HepG2 (cell line): ENCODE measurements around the gene RABL6. TPM values are rescaled to one million over a fixed set of nuclear protein-coding genes. Genes with fewer than 3 reads are reported as not detected.

Experiments used
- ATAC-seq: fragments of 200-7000 bp; cut with Tn5 transposase; 3 replicates; pipeline ENCODE4 v1.9.1; 2020; ENCODE audit warnings: mild to moderate bottlenecking, moderate library complexity
- BruUV-seq: library from RNA; stranded (reverse); fragments of 400-500 nt; replicated peaks from 2 replicates; lab custom pipeline; 2021; lab: Mats Ljungman, UMichigan
- CTCF ChIA-PET: fragments of 300-600 bp; formaldehyde crosslinking; extraction: SDS; loops from one replicate; lab custom pipeline; 2021; ENCODE audit warnings: low total read pairs, inconsistent platforms, low intra/inter-chr PET ratio; lab: Yijun Ruan, JAX
- POLR2A ChIA-PET: fragments of 350-600 bp; sonication (Branson Sonifier 250); formaldehyde crosslinking; loops from one replicate; lab custom pipeline; 2020; ENCODE audit warnings: antibody characterized with exemption, inconsistent platforms; lab: Yijun Ruan, JAX
- DNase-seq: peaks from one replicate; pipeline ENCODE4 v3.0.0-alpha.2; 2015; ENCODE audit warnings: low spot score
- FAIRE-seq: peaks from 3 replicates; lab custom pipeline; 2011; peaks lifted over from hg19 to GRCh38; lab: Jason Lieb, UNC
- H2AFZ ChIP-seq: one replicate; pipeline ENCODE4 v1.6.1; 2011; ENCODE audit warnings: low read length, inconsistent platforms
- H3K27ac ChIP-seq: fragments of 300-600 bp; 3 replicates; pipeline ENCODE4 v1.8.0; 2011; ENCODE audit warnings: mixed run types, mild to moderate bottlenecking, mixed read lengths, low read length, inconsistent platforms; ENCODE audit not compliant: insufficient read depth; ENCODE audit errors: extremely low read length
- H3K27me3 ChIP-seq, 2 experiments: fragments of 200-600 bp in 1 of 2; 2 replicates in 1 of 2; 3 replicates in 1 of 2; pipeline versions ENCODE4 v1.6.0 to v1.8.0; 2011; ENCODE audit warnings: low read length in 2 of 2, mild to moderate bottlenecking in 2 of 2, moderate library complexity in 2 of 2, inconsistent platforms in 1 of 2; ENCODE audit not compliant: insufficient read depth in 2 of 2, control insufficient read depth in 1 of 2
- H3K36me3 ChIP-seq, 2 experiments: fragments of 200-600 bp in 1 of 2; replicated peaks in 1 of 2; 2 replicates in 1 of 2; 3 replicates in 1 of 2; pipeline versions ENCODE4 v1.5.1 to v1.8.0; 2011; ENCODE audit warnings: low read length in 2 of 2, inconsistent platforms in 1 of 2; ENCODE audit not compliant: insufficient read depth in 2 of 2, control insufficient read depth in 1 of 2
- H3K4me1 ChIP-seq: 2 replicates; pipeline ENCODE4 v1.5.1; 2012; ENCODE audit warnings: low read length, inconsistent platforms; ENCODE audit not compliant: insufficient read depth
- H3K4me2 ChIP-seq: 2 replicates; pipeline ENCODE4 v1.6.0; 2011; ENCODE audit warnings: low read depth, low read length, inconsistent platforms
- H3K4me3 ChIP-seq, 3 experiments: fragments of 200-600 bp in 1 of 3; sonication (generic), shearing (Covaris generic) in 1 of 3; replicated peaks in 1 of 3; 2 replicates each; pipeline ENCODE4 v1.5.1; 2011 to 2016; ENCODE audit warnings: low read length in 3 of 3, inconsistent platforms in 2 of 3, low read depth in 2 of 3, mild to moderate bottlenecking in 2 of 3, control low read depth in 1 of 3, mixed read lengths in 1 of 3; ENCODE audit not compliant: insufficient read depth in 1 of 3
- H3K79me2 ChIP-seq: one replicate; pipeline ENCODE4 v1.6.1; 2011; ENCODE audit warnings: low read length, inconsistent platforms; ENCODE audit not compliant: insufficient read depth
- H3K9ac ChIP-seq: 2 replicates; pipeline ENCODE4 v1.6.0; 2011; ENCODE audit warnings: mild to moderate bottlenecking, low read depth, low read length, inconsistent platforms; ENCODE audit not compliant: insufficient read depth
- H3K9me3 ChIP-seq: 2 replicates; pipeline ENCODE4 v1.5.1; 2012; ENCODE audit warnings: mild to moderate bottlenecking, low read length
- H4K20me1 ChIP-seq: 2 replicates; pipeline ENCODE4 v1.6.0; 2011; ENCODE audit warnings: inconsistent platforms, mild to moderate bottlenecking, low read length, moderate library complexity; ENCODE audit not compliant: insufficient read depth
- ASH2L ChIP-seq: fragments of 300-600, 200-600 bp; sonication (generic); IDR thresholded peaks from 2 replicates; pipeline ENCODE4 v1.7.0; 2017; ENCODE audit warnings: low read depth, mild to moderate bottlenecking, moderate library complexity, mixed read lengths, low read length; ENCODE audit not compliant: insufficient read length
- ATM ChIP-seq: fragments of 450-650 bp; IDR thresholded peaks from 2 replicates; pipeline ENCODE4 v1.7.1; 2017; ENCODE audit warnings: mild to moderate bottlenecking, borderline replicate concordance
- BRCA1 ChIP-seq: sonication (generic); formaldehyde crosslinking; IDR thresholded peaks from 2 replicates; pipeline ENCODE4 v1.4.0; 2020; ENCODE audit warnings: missing genetic modification reagents
- CBX5 ChIP-seq: sonication (generic); formaldehyde crosslinking; IDR thresholded peaks from 2 replicates; pipeline ENCODE4 v1.4.0; 2020; ENCODE audit warnings: missing genetic modification reagents, borderline replicate concordance
- CHD4 ChIP-seq: fragments of 200-600 bp; sonication (generic); IDR thresholded peaks from 2 replicates; pipeline ENCODE4 v1.7.0; 2017; ENCODE audit warnings: mild to moderate bottlenecking, low read length, borderline replicate concordance
- SRSF4 ChIP-seq: fragments of 200-400 bp; formaldehyde crosslinking; IDR thresholded peaks from one replicate; pipeline ENCODE4 v1.6.1; 2018; ENCODE audit warnings: mild to moderate bottlenecking, low read depth, low read length, moderate library complexity; ENCODE audit not compliant: poor library complexity, severe bottlenecking
- ZNF10 ChIP-seq: sonication (generic); formaldehyde crosslinking; IDR thresholded peaks from 2 replicates; pipeline ENCODE4 v1.4.0; 2020; ENCODE audit warnings: mild to moderate bottlenecking, low read depth, missing genetic modification reagents, borderline replicate concordance
- ZNF354B ChIP-seq: sonication (generic); formaldehyde crosslinking; IDR thresholded peaks from 2 replicates; pipeline ENCODE4 v1.8.0; 2022; ENCODE audit warnings: mild to moderate bottlenecking, missing genetic modification reagents
- ZNF382 ChIP-seq: sonication (generic); formaldehyde crosslinking; IDR thresholded peaks from 2 replicates; pipeline ENCODE4 v1.5.0; 2020; ENCODE audit warnings: missing genetic modification reagents, mild to moderate bottlenecking, borderline replicate concordance
- ZNF563 ChIP-seq: sonication (generic); formaldehyde crosslinking; IDR thresholded peaks from 2 replicates; pipeline ENCODE4 v1.8.0; 2022; ENCODE audit warnings: mild to moderate bottlenecking, moderate library complexity, missing genetic modification reagents
- WGBS: methylation state at CpG from one replicate; pipeline ENCODE4 v1.1.6; 2017; ENCODE audit warnings: low lambda C conversion rate; 5-methylcytosine and 5-hydroxymethylcytosine counted together
- in situ Hi-C: cut with HindIII; loops from 2 replicates; pipeline ENCODE4 v1.10.0; 2017; ENCODE audit warnings: low pct_unique_long_range_greater_than_20kb; ENCODE audit not compliant: extremely low pct_ligation_motif_present
- intact Hi-C: fragments of 100-400 bp; cut with micrococcal nuclease; formaldehyde crosslinking; loops from one replicate; pipeline ENCODE4 v1.10.0; 2022; ENCODE audit not compliant: unreplicated experiment
- polyA plus RNA-seq, 8 experiments: library from polyadenylated mRNA; depleted of rRNA in 3 of 8; stranded (reverse) in 7 of 8; unstranded in 1 of 8; fragments of >200 nt; fragmentation: Illumina TruSeq in 4 of 8; extraction: Trizol in 4 of 8; gene quantifications; 2 replicates each; pipeline versions ENCODE4 v1.2.1 to v1.2.3, GENCODE V29; 2011 to 2016; ENCODE audit warnings: low read depth in 4 of 8, missing spikeins in 1 of 8, mixed read lengths in 1 of 8; ENCODE audit not compliant: insufficient read depth in 1 of 8
- total RNA-seq, 5 experiments: library from RNA; depleted of rRNA; stranded (reverse); fragments of >200 nt; fragmentation: Illumina TruSeq; extraction: Trizol; gene quantifications; 2 replicates each; pipeline ENCODE4 v1.2.3, GENCODE V29; 2016; ENCODE audit warnings: low read depth in 1 of 5
- TF ChIP-seq, protein P1 (sequence below): sonication (generic); formaldehyde crosslinking; IDR thresholded peaks from 2 replicates; pipeline ENCODE4 v1.5.0; 2020; ENCODE audit warnings: mild to moderate bottlenecking, low read depth, missing genetic modification reagents, borderline replicate concordance
- TF ChIP-seq, protein P2 (sequence below): IDR thresholded peaks from 2 replicates; pipeline ENCODE4 v1.6.1; 2016; ENCODE audit warnings: low read depth, borderline replicate concordance
- TF ChIP-seq, protein P3 (sequence below): sonication (generic); formaldehyde crosslinking; IDR thresholded peaks from 2 replicates; pipeline ENCODE4 v1.8.0; 2022; ENCODE audit warnings: low read depth, missing genetic modification reagents

RABL6 gene
- total and polyA plus RNA-seq, 2 of the 13 experiments (the other 11 are each of a cell fraction or from before 2014, with no cell fraction given): 81.5 to 125 TPM

DNA sequence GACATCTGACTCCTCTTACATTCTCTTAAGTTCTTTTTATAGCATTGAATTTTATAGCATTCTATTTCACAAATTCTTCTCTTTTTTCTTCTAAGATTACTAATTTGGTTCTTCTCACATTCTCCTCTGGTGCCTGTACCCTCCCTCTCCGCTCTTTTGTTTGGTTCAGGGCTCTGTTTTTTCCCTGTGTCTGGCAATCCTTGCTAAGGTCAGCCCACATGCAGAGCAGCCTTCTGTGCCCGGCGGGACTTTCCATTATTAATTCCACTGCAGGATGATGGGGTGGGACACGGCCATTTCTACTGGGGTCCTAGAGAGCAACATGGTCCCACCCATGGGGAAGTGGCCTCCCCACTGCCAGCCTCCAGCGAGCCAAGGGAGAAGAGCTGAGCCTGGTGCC is 68.7 kb downstream of the RABL6 start:
- no peak overlapping the region for H2AFZ ChIP-seq
- peaks cover 13% of the 10 kb centered on the region for H3K9me3 ChIP-seq
- intact Hi-C loops (no loop called here), in situ Hi-C loops (no loop called here)
- H3K9ac ChIP-seq: no peak overlapping the region
- 53% methylated on average over 4 of the region's 5 CpGs for WGBS
- DNase-seq (no peak), ATAC-seq (no peak), FAIRE-seq (no peak)
- H3K79me2 ChIP-seq: no peaks in the 10 kb centered on the region
- no peak overlapping the region for H3K4me2 ChIP-seq
- peaks cover 0 to 4% of the 10 kb centered on the region in 2 experiments; a peak in 3 of 5 replicates for H3K27me3 ChIP-seq
- no peaks in the 10 kb centered on the region for H3K36me3 ChIP-seq
- H4K20me1 ChIP-seq: no peaks in the 10 kb centered on the region
- no peak overlapping the region for H3K4me3 ChIP-seq
- POLR2A ChIA-PET: no interaction called here
- H3K27ac ChIP-seq: no peak overlapping the region
- no TSS peak for BruUV-seq
- H3K4me1 ChIP-seq: peaks cover 20% of the 10 kb centered on the region
- TF ChIP-seq, protein P1, sequence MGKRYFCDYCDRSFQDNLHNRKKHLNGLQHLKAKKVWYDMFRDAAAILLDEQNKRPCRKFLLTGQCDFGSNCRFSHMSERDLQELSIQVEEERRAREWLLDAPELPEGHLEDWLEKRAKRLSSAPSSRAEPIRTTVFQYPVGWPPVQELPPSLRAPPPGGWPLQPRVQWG (CRISPR knock-in tag): no peak
- TF ChIP-seq, protein P2, sequence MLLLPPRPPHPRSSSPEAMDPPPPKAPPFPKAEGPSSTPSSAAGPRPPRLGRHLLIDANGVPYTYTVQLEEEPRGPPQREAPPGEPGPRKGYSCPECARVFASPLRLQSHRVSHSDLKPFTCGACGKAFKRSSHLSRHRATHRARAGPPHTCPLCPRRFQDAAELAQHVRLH (CRISPR knock-in tag): no peak
- TF ChIP-seq ZNF354B (CRISPR knock-in tag) (no peak), ASH2L (no peak), ZNF382 (CRISPR knock-in tag) (no peak), BRCA1 (CRISPR knock-in tag) (no peak), SRSF4 (no peak), ZNF10 (CRISPR knock-in tag) (no peak), CBX5 (no peak), ZNF563 (CRISPR knock-in tag) (no peak), CHD4 (no peak), ATM (no peak)
- TF ChIP-seq, protein P3, sequence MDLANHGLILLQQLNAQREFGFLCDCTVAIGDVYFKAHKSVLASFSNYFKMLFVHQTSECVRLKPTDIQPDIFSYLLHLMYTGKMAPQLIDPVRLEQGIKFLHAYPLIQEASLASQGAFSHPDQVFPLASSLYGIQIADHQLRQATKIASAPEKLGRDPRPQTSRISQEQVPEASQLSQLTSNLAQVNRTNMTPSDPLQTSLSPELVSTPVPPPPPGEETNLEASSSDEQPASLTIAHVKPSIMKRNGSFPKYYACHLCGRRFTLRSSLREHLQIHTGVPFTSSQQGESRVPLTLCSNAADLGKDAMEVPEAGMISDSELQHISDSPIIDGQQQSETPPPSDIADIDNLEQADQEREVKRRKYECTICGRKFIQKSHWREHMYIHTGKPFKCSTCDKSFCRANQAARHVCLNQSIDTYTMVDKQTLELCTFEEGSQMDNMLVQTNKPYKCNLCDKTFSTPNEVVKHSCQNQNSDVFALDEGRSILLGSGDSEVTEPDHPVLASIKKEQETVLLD (CRISPR knock-in tag): no peak
- TF ChIP-seq, all 625 proteins: peak for 0
- CTCF ChIA-PET: no interaction called here
